Measurements from ENCODE around the gene FOXM1. TPM values are rescaled to one million over a fixed set of nuclear protein-coding genes. Genes with fewer than 3 reads are reported as not detected.
A peak's percentile ranks its signal among the peaks of the same experiment; 100 is the strongest.

The FOXM1 gene, protein sequence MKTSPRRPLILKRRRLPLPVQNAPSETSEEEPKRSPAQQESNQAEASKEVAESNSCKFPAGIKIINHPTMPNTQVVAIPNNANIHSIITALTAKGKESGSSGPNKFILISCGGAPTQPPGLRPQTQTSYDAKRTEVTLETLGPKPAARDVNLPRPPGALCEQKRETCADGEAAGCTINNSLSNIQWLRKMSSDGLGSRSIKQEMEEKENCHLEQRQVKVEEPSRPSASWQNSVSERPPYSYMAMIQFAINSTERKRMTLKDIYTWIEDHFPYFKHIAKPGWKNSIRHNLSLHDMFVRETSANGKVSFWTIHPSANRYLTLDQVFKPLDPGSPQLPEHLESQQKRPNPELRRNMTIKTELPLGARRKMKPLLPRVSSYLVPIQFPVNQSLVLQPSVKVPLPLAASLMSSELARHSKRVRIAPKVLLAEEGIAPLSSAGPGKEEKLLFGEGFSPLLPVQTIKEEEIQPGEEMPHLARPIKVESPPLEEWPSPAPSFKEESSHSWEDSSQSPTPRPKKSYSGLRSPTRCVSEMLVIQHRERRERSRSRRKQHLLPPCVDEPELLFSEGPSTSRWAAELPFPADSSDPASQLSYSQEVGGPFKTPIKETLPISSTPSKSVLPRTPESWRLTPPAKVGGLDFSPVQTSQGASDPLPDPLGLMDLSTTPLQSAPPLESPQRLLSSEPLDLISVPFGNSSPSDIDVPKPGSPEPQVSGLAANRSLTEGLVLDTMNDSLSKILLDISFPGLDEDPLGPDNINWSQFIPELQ
- total RNA-seq (2014; rRNA removed; shearing (Covaris generic)), result 107 and 111 TPM in 2 replicates

DNA sequence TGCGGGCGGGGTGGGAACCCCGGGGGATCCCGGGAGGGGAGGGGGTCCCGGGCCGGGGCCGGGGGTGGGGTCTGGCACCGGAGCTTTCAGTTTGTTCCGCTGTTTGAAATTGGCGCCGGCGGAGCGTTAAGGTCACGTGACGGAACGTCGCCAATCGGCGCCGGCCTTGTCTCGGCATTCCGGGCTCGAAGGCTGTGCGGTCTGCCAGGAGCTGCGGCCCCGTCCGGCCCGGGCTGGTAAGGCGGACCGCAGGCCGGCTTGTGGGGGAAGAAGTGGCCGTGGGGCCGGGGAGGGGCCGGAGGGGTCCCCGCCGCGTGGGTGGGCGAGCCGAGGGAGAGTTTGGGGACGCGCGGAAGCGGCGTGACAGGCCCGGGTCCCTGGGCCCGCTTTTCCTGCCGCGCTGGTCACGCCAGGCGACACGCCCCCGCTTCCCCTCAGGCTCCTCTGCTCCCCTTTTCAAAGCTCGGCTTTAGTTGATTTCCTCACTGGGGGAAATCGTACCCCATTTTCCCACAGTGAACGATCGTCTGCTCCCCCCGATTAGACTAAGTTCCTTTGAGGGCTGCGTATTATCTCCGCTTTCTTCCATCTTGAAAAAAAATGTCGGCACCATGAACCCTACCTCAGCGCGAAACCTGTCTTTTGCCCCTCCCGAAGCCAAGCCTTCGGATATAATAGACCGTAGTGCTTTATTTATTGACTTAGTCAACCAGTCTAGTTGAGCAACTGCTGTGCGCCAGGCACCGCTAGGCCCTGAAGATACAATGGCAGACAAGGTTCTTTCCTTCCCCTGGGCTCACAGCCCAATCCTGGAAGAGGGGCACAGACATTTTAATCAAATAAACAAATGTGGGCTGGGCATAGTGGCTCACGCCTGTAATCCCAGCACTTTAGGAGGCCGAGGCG, at the start of gene FOXM1, which contains the start of gene RHNO1:
Gene FOXM1 (minus strand): TSS at position 128 of the 906 bp plus-strand sequence. CDS start 2,696 bp downstream, outside the sequence.
Gene RHNO1 (plus strand): TSS at position 177 of the 906 bp plus-strand sequence. CDS start 8,144 bp downstream, outside the sequence.
- Histone ChIP-seq H3K4me1 (peaks cover 6% of the 10 kb centered on the region), H3K9me3 (replicated peaks) (no peaks in the 10 kb centered on the region), H3K4me3 (peak within 1 kb of the TSS; percentile 97), H3K27me3 (no peaks in the 10 kb centered on the region), H3K27ac (peak within 1 kb of the TSS; percentile 99), H3K36me3 (peaks cover 34% of the 10 kb centered on the region)
- DNase-seq, result peak; percentile 92 to 93

DNA sequence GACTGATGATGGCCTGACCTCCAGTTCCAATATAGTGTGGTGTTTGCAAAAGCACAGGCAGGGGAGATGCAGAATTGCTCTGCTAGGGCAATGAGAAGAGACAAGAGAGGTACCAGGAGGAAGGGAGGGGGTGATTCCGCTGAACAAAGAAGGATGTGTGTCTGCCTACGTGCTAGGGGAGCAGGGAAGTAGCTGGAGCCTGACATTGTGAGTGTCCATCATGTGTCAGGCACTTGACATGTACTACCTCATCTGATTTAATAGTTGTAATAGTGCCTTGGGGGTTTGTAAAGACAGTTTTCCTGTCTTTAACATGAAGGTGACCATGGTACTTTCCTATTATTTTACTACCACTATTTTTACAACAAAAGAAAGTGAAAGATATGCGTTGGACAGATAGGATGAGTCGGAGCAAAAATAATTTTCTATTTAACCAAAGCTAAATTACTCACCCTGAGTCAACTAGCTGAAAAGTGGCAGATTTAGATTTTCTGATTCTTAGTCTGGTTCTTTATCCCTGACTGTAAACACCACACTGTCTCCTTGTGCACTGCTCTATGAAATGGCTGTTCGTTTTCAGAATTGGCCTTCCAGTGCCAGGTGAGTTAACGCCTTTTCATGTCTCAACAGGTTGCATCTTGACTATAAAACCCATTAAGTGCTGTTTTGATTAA, 48.5 kb upstream of the FOXM1 start:
- Histone ChIP-seq H3K9me3 (replicated peaks) (no peaks in the 10 kb centered on the region), H3K4me1 (no peaks in the 10 kb centered on the region), H3K36me3 (peaks cover 68% of the 10 kb centered on the region), H3K27me3 (no peaks in the 10 kb centered on the region), H3K4me3 (no peak overlapping the region), H3K27ac (no peak overlapping the region)
- DNase-seq, result no peak

DNA sequence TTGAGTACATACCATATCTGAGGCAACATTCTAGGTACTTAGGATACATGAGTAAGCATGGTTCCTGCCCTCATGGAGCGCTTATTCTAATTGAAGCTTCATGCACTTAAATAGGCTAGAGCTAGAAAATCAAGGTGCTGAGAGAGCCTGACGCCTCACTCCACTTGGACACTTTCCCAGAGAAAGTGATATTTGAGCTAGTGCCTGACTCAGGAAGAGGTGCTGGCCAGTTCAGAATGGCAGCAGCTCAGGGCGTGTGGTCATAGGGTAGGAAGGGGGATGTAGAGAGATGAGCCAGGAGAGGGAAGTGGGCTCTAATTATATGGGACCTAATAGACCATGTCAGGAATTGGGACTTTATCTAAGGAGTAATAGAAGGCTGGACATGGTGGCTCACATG, 47.0 kb upstream of the FOXM1 start:
- Histone ChIP-seq H3K27me3 (no peaks in the 10 kb centered on the region), H3K4me1 (no peaks in the 10 kb centered on the region), H3K4me3 (no peak overlapping the region), H3K27ac (no peak overlapping the region), H3K9me3 (replicated peaks) (no peaks in the 10 kb centered on the region), H3K36me3 (peaks cover 71% of the 10 kb centered on the region)
- no peak for DNase-seq

DNA sequence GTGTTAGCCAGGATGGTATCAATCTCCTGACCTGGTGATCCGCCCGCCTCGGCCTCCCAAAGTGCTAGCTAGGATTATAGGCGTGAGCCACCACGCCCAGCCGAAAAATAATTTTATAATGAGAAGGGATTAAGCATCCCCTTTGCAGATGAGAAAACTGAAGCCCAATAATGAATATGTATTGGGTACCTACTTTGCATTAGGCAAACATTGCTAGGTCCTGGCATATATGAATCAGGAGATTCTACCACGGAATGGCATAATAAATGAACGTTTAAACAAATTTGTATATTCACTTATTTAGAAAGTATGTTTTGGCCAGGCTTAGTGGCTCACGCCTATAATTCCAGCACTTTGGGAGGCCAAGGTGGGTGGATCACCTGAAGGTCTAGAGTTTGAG, 46.1 kb upstream of the FOXM1 start:
- Histone ChIP-seq H3K27me3 (no peaks in the 10 kb centered on the region), H3K4me3 (no peak overlapping the region), H3K36me3 (peaks cover 65% of the 10 kb centered on the region), H3K9me3 (replicated peaks) (no peaks in the 10 kb centered on the region), H3K27ac (no peak overlapping the region), H3K4me1 (no peaks in the 10 kb centered on the region)
- DNase-seq, result no peak

DNA sequence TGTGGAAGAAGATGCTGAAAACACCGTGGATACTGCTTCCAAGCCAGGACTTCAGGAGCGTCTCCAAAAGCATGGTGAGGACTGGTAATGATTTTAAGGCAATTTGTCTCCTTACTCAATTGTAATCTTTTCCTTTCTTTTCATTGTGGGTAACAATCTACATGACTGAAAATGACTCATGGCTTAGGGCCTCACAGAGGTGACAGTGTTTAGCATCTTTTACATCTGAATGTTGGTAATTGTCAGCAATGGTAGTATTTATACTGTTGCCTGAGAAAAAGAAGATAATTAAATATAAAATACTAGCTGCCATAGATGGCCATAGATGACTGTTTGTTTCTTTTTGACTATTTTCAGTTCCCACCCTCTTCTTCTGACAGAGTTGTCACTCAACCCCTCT, 45.4 kb upstream of the FOXM1 start:
- H3K9me3 ChIP-seq (replicated peaks), result no peaks in the 10 kb centered on the region
- no peak overlapping the region for H3K4me3 ChIP-seq
- no peak overlapping the region for H3K27ac ChIP-seq
- H3K36me3 ChIP-seq, result peaks cover 62% of the 10 kb centered on the region
- no peaks in the 10 kb centered on the region for H3K27me3 ChIP-seq
- no peaks in the 10 kb centered on the region for H3K4me1 ChIP-seq
- no peak for DNase-seq

DNA sequence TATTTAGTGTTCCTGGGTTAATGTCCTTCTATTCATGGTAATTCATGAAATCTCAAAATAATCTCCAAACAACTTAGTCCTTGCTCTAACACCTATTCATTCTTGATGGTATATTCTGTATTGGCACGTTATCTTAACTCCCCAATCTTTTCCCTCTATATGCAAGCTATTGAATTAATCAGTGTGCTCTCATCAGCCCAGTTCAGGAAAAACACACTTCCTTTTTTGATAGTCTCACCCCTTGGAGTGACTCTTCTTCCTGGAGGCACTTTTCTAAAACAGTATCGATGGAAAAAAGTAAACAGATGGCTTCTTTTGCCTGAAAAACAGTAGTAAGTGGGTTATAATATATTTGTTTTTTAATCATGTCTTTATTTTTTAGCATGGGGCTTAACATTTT, 42.3 kb upstream of the FOXM1 start:
- Histone ChIP-seq H3K27ac (no peak overlapping the region), H3K36me3 (peaks cover 56% of the 10 kb centered on the region), H3K4me3 (no peak overlapping the region), H3K27me3 (no peaks in the 10 kb centered on the region), H3K9me3 (replicated peaks) (no peaks in the 10 kb centered on the region), H3K4me1 (no peaks in the 10 kb centered on the region)
- no peak for DNase-seq

DNA sequence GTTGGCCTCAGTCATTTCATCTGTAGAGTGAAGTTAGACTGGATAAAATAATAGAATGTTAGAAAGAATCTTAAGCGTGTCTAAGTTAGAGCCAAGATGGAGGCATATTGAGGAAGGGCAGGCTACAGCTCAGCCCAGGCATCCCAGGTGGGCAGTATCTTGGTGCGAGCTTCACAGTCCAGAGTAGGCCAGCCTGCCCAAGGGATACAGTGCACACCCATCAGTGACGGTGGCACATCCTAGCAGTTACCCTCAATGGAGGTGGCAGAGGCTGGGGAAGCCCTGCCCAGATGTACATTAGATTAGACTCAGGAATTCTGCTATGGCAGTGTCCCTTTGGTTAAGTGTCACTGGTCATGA, 35.2 kb upstream of the FOXM1 start:
- H3K4me1 ChIP-seq, result no peaks in the 10 kb centered on the region
- no peak overlapping the region for H3K4me3 ChIP-seq
- H3K27ac ChIP-seq, result no peak overlapping the region
- DNase-seq, result no peak
- no peaks in the 10 kb centered on the region for H3K9me3 ChIP-seq (replicated peaks)
- H3K27me3 ChIP-seq, result no peaks in the 10 kb centered on the region
- H3K36me3 ChIP-seq, result peaks cover 36% of the 10 kb centered on the region

DNA sequence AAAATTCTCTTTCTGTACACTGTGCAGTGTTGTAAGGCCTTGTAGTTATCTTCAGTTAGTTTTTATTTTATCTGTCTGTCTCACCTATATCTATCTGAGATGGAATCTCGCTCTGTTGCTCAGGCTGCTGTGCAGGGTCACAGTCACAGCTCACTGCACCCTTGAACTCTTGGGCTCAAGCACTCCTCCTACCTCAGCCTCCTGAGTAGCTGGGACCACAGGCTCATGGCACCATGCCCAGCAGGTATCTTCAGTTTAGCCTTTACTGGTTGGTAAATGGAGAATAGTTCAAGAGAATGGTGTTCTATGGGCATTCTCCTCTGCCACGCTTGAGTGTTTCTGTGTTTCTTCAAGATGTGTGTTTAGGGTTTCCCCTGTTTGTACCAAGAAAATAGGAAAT, 27.3 kb upstream of the FOXM1 start:
- no peaks in the 10 kb centered on the region for H3K4me1 ChIP-seq
- H3K4me3 ChIP-seq, result no peak overlapping the region
- H3K36me3 ChIP-seq, result 0 out of 2 replicates have a peak, but pooled peaks cover 2% of the 10 kb centered on the region
- no peaks in the 10 kb centered on the region for H3K9me3 ChIP-seq (replicated peaks)
- no peak overlapping the region for H3K27ac ChIP-seq
- DNase-seq, result no peak
- no peaks in the 10 kb centered on the region for H3K27me3 ChIP-seq

DNA sequence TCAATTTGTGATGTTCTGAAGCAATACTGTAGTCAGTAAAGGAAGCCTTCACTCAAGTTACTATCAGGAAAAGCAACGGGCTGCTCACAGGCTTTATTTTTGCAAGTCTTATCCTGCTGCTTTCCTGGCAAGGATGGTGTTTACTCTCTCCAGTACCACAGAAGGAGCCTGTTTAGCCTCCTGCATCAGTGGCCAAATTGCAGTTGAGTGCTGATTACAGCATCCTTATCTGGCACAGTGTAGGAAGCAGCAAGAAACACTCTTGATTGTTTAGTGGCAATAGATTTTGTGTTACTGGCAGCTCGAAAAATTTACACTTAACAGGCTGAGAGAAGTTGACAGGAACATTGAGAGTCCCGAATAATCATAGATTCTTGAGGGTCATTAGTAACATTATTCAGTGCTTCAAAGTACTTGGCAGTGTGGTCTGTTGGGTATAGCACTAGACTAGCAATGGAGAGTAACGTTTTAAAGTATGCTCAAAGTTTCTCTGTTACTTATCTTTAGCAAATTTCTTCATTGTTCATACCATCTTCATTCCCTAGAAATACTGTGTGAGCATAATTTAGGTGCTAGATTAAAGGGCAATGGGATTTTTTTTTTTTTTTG, 25.4 kb upstream of the FOXM1 start:
- no peaks in the 10 kb centered on the region for H3K4me1 ChIP-seq
- H3K27me3 ChIP-seq, result no peaks in the 10 kb centered on the region
- H3K36me3 ChIP-seq, result peaks cover 4% of the 10 kb centered on the region; the same call in 1 of the 2 replicates
- no peaks in the 10 kb centered on the region for H3K9me3 ChIP-seq (replicated peaks)
- H3K27ac ChIP-seq, result no peak overlapping the region
- H3K4me3 ChIP-seq, result no peak overlapping the region
- DNase-seq, result no peak

DNA sequence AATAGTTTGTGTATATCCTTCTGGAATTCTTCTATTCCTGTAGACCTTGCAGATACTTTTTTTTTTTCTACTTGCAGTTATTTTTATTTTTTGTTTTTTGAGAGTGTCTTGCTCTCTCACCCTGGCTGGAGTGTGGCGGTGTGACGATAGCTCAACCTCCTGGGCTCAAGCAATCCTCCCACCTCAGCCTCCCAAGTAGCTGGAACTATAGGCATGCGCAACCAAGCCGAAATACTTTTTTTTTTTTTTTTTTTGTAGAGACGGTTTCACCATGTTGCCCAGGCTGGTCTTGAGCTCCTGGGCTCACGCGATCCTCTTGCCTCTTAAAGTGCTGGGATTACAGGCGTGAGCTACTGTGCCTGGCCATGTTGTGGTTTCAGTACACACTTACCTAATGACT, 23.7 kb upstream of the FOXM1 start:
- Histone ChIP-seq H3K27me3 (no peaks in the 10 kb centered on the region), H3K4me1 (no peaks in the 10 kb centered on the region), H3K9me3 (replicated peaks) (no peaks in the 10 kb centered on the region), H3K27ac (no peak overlapping the region), H3K4me3 (no peak overlapping the region), H3K36me3 (peaks cover 10% of the 10 kb centered on the region; the same call in 1 of the 2 replicates)
- DNase-seq, result no peak

DNA sequence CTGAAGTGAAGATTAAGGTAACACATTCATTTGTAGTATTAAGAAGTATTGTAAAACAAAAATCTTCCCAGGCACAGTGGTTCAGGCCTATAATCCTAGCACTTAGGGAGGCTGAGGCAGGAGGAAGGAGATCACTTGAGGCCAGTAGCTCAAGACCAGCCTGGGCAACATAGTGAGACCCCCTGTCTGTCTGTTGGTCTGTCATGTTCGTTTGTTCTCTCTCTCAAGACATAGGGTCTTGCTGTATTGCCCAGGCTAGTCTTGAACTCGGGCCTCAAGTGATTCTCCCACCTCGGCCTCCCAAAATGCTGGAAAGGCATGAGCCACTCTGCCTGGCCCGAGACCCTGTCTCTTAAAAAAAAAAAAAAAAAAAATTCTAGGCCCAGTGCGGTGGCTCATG, 20.4 kb upstream of the FOXM1 start:
- Histone ChIP-seq H3K9me3 (replicated peaks) (no peaks in the 10 kb centered on the region), H3K4me3 (no peak overlapping the region), H3K27me3 (no peaks in the 10 kb centered on the region), H3K27ac (no peak overlapping the region), H3K4me1 (no peaks in the 10 kb centered on the region), H3K36me3 (peaks cover 10% of the 10 kb centered on the region; the same call in 1 of the 2 replicates)
- DNase-seq, result no peak

DNA sequence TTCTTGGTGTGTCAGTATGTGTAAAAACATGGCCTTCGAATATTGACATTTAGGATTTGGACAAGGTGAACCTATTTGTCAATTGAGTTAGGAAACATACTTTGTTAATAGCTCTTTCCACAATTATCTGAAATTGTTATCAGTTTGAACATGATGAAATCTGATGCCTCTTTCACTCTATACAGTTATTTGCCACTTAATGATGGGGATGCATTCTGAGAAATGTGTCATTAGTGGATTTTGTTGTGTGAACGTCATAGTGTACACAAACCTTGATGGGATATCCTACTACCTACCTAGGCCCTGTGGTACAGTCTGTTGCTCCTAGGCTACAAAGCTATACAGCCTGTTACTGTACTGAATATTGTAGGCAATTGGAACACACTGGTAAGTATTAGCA, 18.5 kb upstream of the FOXM1 start:
- H3K9me3 ChIP-seq (replicated peaks), result no peaks in the 10 kb centered on the region
- H3K27ac ChIP-seq, result no peak overlapping the region
- H3K36me3 ChIP-seq, result peaks cover 10% of the 10 kb centered on the region; the same call in 1 of the 2 replicates
- DNase-seq, result no peak
- H3K27me3 ChIP-seq, result no peaks in the 10 kb centered on the region
- no peaks in the 10 kb centered on the region for H3K4me1 ChIP-seq
- no peak overlapping the region for H3K4me3 ChIP-seq

DNA sequence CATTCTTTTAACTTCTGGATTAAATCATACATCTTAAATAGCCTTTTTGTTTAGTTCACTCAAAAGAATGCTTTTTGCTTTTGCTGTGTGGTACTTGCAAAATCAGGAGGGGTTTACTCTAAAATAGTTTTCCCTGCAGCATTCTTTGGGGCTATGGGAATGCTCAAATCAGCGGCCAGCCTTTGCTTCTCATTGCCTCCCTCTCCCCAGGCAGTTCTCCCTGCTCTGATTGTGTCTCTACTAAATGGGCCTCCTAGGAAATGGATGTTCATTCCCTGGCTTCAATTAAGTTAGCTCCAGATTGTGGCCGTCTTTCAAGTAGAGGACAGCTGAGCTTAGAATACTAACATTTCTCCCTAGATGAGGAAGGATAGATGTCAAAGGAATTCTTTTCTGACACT, 18.1 kb upstream of the FOXM1 start:
- H3K27me3 ChIP-seq, result no peaks in the 10 kb centered on the region
- peaks cover 2% of the 10 kb centered on the region; the same call in 1 of the 2 replicates for H3K4me1 ChIP-seq
- peaks cover 10% of the 10 kb centered on the region; the same call in 1 of the 2 replicates for H3K36me3 ChIP-seq
- DNase-seq, result no peak
- no peak overlapping the region for H3K27ac ChIP-seq
- no peak overlapping the region for H3K4me3 ChIP-seq
- H3K9me3 ChIP-seq (replicated peaks), result no peaks in the 10 kb centered on the region

Measured in SJCRH30 (cell line).